NCI-H187 (cell line): ENCODE data around the gene ADAMTS16.

Experiments used
- DNase-seq, 2 experiments: peaks; one replicate each; lab custom pipeline; 2025; lab: John Stamatoyannopoulos, UW

Gene ADAMTS16

DNA sequence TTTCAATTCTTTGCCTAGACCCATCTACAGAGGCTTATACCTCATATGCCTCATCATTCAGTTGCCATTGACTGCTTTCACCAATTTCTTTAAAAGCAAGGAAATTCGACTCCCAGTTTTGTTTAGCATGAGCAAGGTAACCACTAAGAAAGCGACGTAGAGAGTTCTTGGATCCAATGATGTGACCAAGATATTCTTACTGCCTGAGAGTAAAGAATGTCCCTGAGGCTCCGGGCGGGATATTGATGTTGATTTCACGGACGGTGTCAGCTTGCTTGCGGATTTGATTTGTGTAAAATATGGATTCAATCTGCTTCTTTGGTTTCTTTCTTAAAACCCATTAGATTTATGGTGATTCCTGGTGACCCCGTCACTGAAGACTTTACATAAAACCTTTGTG, 147.3 kb downstream of the ADAMTS16 start:
- DNase-seq = no peak

DNA sequence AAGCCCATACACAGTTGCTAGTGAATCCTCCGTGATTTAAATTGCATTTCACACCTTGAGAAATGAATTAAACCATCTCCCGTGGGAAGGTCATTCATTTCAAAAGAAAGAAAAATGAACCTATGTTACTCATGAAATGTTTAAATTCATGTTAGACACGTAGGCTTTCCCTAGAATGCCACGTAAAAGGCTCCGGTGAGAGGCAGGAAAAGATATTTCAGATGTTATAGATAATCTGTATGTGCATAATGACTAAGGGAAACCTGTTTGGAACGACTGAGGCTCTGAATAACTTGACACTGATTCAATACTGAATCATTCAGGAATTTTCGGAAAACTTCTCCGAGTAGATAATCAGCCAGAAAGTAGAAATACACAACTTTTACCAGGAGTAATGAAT, 148.1 kb downstream of the ADAMTS16 start:
- no peak for DNase-seq

DNA sequence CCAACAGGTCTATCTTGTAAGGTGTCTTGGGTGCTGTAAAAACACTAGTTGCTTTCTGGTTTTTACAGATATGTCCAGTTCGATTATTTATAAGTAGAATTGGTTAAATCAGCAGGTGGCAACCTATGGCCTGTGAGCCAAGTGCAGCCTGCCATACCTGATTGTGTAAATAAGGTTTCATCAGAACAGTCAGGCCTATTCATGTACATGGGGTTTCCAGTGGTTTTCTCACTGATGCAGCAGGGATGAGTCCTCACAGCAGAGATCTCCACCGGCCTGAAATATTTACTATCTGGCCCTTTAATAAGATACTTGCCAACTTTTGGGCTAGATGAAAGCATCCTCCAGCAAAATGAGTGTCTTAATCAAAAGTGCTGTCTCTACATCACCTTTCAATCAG, 149.4 kb downstream of the ADAMTS16 start:
- no peak for DNase-seq

DNA sequence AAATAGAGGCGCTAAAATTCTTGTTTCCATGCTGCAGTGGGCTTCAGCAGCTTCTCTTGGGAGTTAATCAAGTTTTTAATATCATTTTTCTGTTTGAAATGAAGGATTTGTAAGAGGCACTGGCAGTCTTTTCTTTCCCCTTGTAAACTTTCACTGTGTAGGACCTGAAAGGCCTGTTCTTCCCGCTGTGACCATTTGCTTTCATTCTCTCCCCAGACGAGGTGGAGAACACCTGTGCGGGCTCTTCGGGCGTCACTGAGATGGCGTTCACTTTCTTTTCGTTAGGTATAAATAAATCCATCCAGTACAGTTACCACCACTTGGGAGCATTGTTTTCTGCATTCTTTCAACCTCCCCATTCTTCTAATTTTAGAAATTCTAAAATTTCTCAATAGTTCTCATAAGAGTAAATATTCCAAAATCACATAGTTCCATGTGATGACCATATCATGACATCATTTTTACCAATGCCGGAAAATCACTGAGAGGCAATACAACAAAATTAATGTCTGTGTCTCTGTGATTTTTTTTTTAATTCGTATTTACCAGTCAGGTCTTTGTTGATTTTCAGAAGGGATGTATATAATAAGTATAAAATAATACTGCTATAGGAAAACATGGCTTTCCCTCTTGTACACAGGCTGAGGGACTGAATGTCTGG, 150.7 kb downstream of the ADAMTS16 start:
- no peak for DNase-seq

DNA sequence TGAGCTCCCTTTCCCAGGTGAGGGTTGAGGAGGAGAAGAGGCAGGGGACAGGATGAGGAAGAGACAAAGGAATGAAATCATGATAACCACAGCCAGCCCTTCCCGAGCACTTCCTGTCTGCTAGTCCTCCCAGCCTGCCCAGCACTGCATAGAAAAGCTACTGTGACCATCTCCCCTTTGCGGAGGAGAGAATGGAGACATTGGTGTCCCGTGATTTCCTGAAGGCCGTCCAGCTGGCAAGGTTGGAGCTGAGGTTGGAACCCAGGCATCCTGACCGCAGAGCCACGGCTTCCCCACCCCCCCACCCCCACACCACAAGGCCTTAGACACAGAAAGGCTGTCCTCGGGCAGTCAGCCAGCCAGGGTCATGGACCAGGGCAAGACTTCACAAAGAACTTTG, 151.2 kb downstream of the ADAMTS16 start:
- DNase-seq = no peak

DNA sequence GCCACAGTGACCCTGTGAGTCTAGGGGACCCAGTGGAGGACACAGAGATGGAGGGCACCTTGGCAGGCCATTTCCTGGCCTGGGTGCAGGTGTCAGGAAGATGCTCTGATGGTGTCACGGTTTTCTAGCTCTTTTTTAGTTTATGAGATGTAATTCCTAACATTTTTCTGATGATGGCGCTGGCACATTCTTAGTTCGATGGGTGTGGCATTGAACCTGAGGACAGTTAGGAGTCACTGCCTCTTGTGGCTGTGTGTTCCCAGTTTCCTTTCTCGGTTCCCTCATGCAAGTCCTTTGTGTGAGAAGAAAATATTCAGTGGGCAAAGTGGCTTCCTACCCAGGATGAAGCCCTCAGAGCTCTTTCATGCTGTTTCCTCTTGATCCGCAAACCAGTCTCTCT, 152.9 kb downstream of the ADAMTS16 start:
- no peak for DNase-seq

DNA sequence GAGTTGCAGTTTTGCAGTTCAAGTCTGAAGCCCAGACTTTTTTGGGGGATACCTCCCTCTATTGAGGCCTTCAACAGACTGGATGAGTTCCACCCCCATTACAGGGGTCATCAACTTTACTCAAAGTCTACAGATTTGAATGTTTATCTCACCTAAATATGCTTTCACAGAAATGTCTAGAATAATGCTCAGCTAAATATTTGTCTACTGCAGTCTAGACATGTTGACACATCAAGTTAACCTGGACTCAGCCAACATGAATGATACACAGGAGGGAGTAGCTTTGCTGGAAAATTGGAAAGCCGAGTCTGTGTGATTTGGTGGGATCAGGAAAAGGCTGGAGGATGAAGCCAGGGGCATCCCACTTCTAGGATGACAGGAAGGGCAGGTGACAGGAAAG, 154.3 kb downstream of the ADAMTS16 start:
- no peak for DNase-seq

DNA sequence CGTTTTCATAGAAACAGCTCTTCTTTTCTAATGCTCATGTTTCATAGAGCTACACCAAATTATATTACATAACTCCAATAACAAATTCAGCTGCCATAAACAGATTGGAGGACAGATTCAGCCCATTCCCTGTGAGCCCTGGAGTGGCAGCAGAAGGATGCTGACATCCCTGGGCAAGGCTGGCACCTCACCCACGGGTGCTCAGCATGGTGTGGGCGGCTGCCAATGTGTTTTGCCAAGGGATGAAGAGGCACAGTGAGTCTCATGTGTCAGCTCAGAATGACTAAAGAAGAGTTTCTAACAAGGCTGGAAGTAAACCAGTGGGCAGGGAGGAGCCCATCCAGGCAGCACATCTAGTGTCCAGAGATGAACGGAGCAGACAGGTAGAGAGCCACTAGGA, 155.2 kb downstream of the ADAMTS16 start:
- no peak for DNase-seq

DNA sequence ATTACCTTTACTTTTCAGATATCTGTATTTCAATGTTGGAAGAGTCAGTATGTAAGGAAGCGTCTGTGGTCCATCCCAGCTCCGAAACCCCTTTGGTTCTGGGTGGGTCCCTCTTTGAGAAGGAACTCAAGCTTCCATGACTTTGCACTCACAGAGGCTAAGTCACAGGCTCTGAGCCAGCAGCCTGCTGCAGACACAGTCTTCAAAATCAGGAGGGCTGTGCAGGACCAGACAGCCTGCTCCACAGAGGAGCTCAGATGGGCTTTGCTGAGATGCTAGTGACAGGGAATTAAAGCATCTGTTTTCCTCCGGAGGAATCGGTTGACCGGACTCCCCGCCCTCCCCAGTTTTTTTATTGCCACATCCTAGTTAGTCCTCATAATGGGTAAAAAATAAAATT, 155.9 kb downstream of the ADAMTS16 start:
- no peak for DNase-seq

DNA sequence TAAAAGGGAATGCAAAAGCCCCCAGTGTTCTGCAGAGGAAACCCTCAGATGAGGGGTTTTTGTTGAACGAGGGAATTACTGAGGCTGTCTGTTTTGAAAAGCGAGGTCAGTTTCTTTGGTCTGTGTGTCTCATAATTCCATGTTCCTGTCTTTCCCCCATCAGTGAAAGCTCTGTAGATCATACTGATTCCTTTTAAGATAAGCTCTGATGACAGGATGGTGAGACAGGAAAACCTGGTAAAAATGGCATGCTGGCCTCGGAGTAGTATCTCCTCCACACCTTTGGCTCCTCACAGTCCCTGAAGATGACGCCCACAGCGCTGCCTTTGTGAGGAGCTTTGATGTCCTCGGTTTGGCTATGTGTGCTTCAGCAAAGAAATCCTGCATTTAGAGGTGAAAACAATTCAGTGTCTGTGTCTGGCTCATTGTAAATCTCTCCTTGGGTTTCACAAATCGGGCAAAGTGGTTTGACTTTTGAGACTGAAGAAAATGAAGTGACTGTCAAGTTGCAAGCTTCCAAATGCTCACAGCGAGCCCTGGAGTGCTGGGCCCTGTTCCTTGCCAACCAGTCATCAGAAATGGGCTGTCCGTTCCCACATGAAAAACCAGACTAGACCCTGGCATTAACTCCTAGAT, 157.4 kb downstream of the ADAMTS16 start:
- DNase-seq = no peak

DNA sequence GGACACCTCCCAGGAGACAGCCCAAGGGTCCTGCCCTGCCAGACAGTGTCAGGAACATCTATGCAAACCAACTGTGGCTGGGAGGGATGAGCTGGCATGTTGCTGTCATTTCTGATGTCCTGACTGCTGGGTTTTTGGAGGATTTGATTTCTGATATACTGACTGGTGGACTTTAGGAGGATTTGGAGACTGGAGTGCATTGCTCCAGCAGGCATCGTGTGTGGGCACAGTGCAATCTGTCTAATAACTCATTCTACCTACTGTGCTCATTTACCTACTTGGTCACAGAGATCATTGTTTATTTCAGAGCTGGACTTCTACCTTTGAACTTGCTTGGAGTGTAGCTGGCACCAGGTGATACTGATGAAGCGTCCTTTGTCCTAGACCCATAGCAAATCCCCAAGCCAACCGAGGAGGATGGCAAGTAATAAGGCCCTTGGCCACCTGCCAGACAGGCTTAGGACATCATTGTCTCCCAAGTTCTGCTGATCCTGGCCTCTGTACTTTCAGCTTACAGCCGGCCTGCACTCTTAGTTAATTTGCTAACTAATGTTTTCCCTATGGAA, 158.0 kb downstream of the ADAMTS16 start:
- DNase-seq = no peak

DNA sequence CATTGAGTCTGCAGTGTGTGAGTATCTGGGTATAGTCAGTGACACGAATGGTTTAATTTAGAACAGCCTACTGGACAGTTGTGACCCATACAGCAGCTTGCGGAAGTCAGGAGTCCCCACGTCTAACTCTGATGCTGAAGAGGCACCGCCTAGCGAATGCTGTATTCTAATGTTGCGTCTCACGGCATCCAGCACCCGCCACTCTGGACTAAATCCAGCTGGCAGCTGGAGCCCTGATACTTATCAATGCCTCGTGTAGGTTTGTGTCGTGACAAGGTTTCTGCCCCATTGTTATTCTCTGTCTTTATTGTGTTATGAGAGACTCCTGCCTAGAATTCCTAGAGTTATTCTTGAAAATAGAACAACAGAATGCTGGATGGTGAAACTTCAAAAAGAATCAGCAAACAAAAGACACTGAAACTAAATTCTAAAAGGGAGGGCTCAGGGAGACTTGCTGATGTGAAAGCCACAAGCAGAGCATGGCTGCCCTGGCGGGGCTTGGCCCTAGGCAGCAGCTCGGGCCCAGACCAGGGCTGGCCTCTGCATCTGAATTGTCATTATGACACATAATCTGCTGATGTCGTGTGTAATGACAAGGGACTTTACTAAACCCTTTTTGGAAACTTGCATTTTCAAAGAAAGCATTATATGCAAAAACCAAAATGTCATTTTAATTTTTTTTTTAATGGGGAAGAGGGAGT, 158.9 kb downstream of the ADAMTS16 start:
- no peak for DNase-seq

DNA sequence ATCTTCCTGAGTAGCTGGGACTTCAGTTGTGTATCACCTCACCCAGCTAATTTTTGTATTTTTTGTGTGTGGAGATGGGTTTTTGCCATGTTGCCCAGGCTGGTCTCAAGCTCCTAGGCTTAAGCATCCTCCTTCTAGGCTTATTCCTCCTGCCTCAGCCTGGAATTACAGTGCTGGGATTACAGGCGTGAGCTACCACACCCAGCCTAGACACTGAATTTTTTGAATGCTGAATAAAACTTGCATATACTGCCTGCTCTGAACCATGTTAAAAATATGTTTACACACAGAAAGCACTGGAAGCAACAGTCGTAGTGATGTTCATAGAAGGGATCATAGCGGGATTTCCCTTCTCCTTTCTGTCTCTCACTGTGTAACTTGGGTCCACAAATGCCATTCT, 161.0 kb downstream of the ADAMTS16 start:
- no peak for DNase-seq

DNA sequence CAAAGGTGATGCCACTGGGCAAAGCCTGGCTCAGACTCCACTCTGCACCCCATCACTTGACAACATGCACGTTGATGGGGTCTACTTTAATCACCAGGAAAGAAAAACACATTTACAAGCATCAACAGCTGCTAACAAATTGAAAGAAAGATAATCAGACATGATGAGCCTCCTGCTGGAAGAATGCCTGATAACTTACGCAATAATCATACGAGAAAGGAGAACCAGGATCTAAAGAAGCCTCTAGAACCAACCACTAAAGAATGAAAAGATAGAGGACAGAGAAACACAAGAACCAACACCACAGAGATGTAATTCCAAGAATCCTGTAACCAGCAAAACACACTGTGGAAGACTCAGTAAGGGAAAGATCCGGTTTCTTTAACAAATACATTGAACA, 162.1 kb downstream of the ADAMTS16 start:
- DNase-seq = no peak

DNA sequence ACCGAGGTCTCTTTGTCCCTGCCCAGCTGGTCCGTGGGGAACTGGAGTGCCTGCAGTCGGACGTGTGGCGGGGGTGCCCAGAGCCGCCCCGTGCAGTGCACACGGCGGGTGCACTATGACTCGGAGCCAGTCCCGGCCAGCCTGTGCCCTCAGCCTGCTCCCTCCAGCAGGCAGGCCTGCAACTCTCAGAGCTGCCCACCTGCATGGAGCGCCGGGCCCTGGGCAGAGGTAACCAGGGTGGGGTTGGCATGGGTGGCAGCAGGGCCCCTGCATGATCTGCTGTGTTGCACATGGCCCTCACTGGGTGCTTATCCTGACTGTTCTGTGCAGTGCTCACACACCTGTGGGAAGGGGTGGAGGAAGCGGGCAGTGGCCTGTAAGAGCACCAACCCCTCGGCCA, 163.1 kb downstream of the ADAMTS16 start:
- DNase-seq = no peak

DNA sequence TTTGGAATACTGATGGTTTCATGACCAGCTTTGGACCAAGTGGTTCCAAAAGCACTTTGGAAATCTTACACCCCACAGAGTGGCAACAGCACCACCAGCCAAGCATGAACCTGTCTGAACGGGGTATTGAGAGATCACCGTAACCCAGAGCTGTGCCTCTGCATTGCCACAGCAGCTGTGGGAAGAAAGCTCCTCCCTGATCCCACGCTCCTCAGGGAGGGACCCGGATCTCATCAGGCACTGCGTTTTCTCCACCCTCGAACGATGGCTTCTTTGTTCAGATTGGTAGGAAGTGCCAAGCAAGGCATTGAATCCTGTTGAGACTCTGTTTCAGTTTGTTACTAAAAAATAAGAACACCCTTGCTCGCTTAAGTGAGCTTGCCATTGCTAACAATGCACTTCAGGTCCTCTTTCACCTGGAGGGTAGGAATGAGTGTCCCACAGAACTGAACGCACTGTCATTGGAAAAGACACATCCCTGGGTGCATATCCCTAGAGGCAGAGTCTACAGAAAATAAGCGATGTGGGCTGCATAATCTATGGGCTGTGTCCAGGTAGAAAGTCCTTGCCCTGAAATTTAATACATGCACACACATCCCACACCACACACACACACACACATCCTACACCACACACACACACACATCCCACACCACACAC, 164.4 kb downstream of the ADAMTS16 start:
- peak in 1 of 2 experiments; percentile 12 for DNase-seq

DNA sequence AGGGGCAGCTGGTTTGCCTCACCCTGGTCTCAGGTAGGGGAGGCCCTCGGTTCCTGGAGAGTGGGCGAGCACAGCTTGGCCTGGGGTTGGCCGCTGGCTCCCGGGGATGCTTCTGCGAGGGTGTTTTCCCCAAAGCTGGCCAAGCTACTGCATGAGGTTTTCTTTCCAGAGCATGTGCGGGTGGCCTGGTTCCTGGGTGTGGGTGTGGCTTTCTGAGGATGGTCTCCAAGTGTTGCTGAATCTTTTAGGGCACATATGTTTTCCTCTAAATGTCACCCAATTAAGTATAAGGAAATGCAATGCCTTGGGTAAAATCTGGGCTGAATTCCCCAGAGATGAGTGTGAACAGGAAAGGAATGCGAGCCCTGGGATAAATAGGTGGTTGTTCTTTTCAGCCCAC, 166.6 kb downstream of the ADAMTS16 start:
- DNase-seq = no peak

DNA sequence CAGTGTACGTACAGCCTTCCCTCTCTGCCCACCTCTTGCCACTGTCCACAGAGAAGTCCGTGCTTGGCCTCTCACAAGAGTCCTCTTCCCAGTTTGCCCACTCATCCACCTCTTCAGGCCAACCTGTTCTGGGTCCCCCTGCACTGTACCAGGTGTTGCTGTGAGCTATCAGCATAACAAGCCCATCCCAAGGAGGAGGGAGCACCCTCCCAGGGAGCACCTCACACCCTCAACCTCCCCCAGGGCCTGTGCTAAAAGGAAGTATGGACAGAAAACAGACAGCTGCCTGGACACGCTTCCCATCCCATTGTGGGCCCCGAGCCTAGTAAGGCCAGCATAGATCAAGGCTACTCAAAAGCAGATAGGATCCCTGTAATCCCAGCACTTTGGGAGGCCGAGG, 168.2 kb downstream of the ADAMTS16 start:
- DNase-seq = no peak

DNA sequence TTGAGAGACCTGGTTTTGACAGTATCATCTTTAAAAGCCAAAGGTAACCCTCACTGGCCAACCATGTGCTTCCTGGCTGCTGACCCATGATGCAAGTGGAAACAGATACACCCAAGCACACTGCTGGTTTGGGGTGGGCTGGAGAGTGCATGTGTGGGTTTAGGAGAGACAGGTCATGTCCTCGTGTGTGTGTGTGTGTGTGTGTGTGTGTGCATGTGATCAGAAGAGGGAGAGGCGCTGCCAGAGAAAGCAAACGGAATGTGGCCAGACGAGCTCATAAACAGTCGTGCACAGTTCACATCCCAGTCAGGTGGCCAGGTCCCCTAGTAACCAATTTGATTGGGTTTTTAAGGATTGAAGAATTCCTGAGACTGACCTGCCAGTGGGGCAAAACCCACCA, 169.5 kb downstream of the ADAMTS16 start:
- DNase-seq = no peak

DNA sequence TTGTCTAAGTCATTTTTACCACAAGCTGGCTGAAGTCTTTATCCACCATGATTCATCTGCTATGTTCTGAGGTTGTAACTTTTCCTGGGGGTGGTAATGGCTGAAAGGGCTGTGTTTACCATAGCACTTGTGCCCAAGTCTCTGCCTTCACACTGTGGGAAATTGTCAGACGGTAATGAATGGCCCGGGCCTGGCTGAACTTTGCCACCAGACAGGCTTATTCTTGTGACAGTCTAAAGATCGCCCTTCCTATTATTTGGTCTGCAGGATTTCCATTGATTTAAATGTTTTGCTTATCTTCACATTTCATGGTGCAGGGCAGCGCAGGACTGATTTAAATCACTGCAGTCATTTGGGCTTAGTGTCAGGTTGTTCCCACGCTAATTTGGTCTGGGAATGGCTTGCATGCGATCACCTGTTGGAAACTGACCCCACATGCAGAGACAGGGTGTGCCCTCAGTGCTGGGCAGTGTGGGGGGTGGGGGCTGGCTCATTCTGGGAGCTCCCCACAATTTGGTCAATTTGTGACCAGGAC, 173.0 kb downstream of the ADAMTS16 start:
- DNase-seq = no peak

DNA sequence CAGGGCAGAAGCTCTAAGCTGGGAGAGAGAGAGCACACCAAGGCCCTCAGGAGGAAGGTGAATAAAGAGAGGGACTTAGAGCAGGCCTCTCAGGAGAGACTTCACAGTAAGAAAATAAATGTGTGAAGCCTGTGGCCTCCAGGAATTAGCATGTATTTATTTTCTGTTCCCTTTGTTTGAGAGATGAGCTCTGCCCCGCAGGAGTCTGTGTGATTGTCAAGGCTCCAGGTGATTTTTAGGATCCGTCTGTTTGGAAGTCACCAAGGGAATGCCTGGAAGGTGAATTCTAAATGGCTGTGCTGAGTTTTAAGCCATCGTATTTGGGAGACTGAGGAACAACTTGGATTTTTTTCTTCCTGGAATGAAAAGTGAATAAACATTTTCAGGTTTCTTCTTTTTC, 174.0 kb downstream of the ADAMTS16 start:
- no peak for DNase-seq

DNA sequence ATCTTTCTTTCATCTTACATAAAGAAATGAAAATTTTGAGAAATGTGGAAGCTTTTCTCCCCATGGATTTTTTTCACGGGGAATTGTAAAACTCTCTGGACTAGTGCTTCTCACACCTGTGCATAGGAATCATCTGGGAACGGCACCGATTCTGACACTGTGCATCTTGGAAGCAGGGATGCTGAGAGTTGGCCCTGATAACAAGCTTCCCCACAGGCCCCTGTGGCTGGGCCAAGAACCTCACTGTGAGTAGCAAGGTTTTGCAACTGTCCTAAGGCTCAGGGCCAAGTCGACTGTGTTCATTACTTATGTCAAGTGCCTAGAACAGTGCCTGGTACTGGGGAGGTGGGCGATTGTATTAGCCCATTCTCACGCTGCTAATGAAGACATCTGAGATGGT, 174.5 kb downstream of the ADAMTS16 start:
- DNase-seq = no peak
